GM19328 (cell line): Measurements from ENCODE around the gene SLC9A9.

ENCODE experiments used
- ATAC-seq: cut with Tn5 transposase; IDR thresholded peaks from one replicate; pipeline ENCODE4 v1.9.1; 2021; ENCODE audit warnings: mild to moderate bottlenecking, moderate library complexity; ENCODE audit not compliant: unreplicated experiment

Gene SLC9A9

GRCh38 chr3:143430568-143430967, 417.7 kb downstream of the SLC9A9 start:
- ATAC-seq = no peak

GRCh38 chr3:143429628-143430514, 418.4 kb downstream of the SLC9A9 start:
- ATAC-seq = no peak

GRCh38 chr3:143428294-143428693, 420.0 kb downstream of the SLC9A9 start:
- ATAC-seq = no peak

- ATAC-seq = no peak
These were observed 420.6 kb downstream of the SLC9A9 start for GRCh38 chr3:143427631-143428030.

GRCh38 chr3:143424874-143425273, 423.4 kb downstream of the SLC9A9 start:
- no peak for ATAC-seq

- ATAC-seq = no peak
These were observed 426.7 kb downstream of the SLC9A9 start for GRCh38 chr3:143421556-143421955.

GRCh38 chr3:143419611-143420010, 428.7 kb downstream of the SLC9A9 start:
- ATAC-seq = no peak

GRCh38 chr3:143418391-143418790, 429.9 kb downstream of the SLC9A9 start:
- ATAC-seq = no peak

GRCh38 chr3:143416229-143416628, 432.0 kb downstream of the SLC9A9 start:
- ATAC-seq = no peak

- ATAC-seq = no peak
These were observed 433.6 kb downstream of the SLC9A9 start for GRCh38 chr3:143414571-143415253.

GRCh38 chr3:143413372-143413771, 434.9 kb downstream of the SLC9A9 start:
- no peak for ATAC-seq

- ATAC-seq = no peak
These were observed 436.2 kb downstream of the SLC9A9 start for GRCh38 chr3:143412084-143412483.

- ATAC-seq = no peak
These were observed 438.0 kb downstream of the SLC9A9 start for GRCh38 chr3:143410259-143410658.

GRCh38 chr3:143408771-143409170, 439.5 kb downstream of the SLC9A9 start:
- no peak for ATAC-seq

- no peak for ATAC-seq
These were observed 445.7 kb downstream of the SLC9A9 start for GRCh38 chr3:143402602-143403001.

- no peak for ATAC-seq
These were observed 451.5 kb downstream of the SLC9A9 start for GRCh38 chr3:143396790-143397189.

GRCh38 chr3:143389388-143389787, 458.9 kb downstream of the SLC9A9 start:
- no peak for ATAC-seq

- no peak for ATAC-seq
These were observed 460.8 kb downstream of the SLC9A9 start for GRCh38 chr3:143387425-143387824.

- no peak for ATAC-seq
These were observed 464.2 kb downstream of the SLC9A9 start for GRCh38 chr3:143384076-143384475.

- no peak for ATAC-seq
These were observed 464.8 kb downstream of the SLC9A9 start for GRCh38 chr3:143383421-143383820.

- ATAC-seq = no peak
These were observed 465.5 kb downstream of the SLC9A9 start for GRCh38 chr3:143382816-143383215.

GRCh38 chr3:143380449-143380848, 467.8 kb downstream of the SLC9A9 start:
- no peak for ATAC-seq
